Naive thymus-derived CD8-positive, alpha-beta T cell (primary cell): ENCODE measurements around the gene HOXD11. TPM values are rescaled to one million over a fixed set of nuclear protein-coding genes. Genes with fewer than 3 reads are reported as not detected.

Source experiments
- microRNA-seq: library from miRNA; unstranded; fragments of <30 nt; microRNA quantifications from one replicate; pipeline ENCODE4 v1.2.0, GENCODE V29; 2022; ENCODE audit warnings: borderline microRNAs expressed
- polyA plus RNA-seq, 3 donors: library from polyadenylated mRNA; unstranded; fragments of 300-500 nt; fragmentation: Illumina TruSeq; gene quantifications; one replicate each; pipeline ENCODE4 v1.2.3, GENCODE V29; 2021
- total RNA-seq, 8 experiments: library from RNA in 2 of 8; stranded (reverse) in 2 of 8; gene quantifications; one replicate each; pipeline ENCODE4 v1.2.3 and lab custom pipeline; 2021 to 2026

Gene HOXD11
- total and polyA plus RNA-seq, 5 experiments from 2014 or later, result not detected

Small RNA genes within 50 kb of the gene (microRNA-seq; reads per million reads assigned to microRNA genes)
- gene MIR10B, result 2.4 reads per million

Other genes starting within 250 kb of the HOXD11 start
- 10 to 100 TPM; 28.1 to 29.3 TPM for gene LNPK, start 105.0 kb upstream of the HOXD11 start, total RNA-seq
- 10 to 100 TPM; 12.1 to 19.5 (median 13.5) TPM for gene LNPK, start 105.0 kb upstream of the HOXD11 start, polyA plus RNA-seq
- not detected for gene EVX2, start 23.3 kb upstream of the HOXD11 start, total RNA-seq
- gene EVX2, start 23.3 kb upstream of the HOXD11 start, polyA plus RNA-seq, result not detected
- not detected for gene HOXD13, start 14.6 kb upstream of the HOXD11 start, total RNA-seq
- gene HOXD13, start 14.6 kb upstream of the HOXD11 start, polyA plus RNA-seq, result not detected
- gene HOXD12, start 7.5 kb upstream of the HOXD11 start, total RNA-seq, result not detected
- not detected for gene HOXD12, start 7.5 kb upstream of the HOXD11 start, polyA plus RNA-seq
- gene HOXD10, start 9.5 kb downstream of the HOXD11 start, total RNA-seq, result not detected
- gene HOXD10, start 9.5 kb downstream of the HOXD11 start, polyA plus RNA-seq, result not detected
- gene HOXD9, start 15.4 kb downstream of the HOXD11 start, total RNA-seq, result not detected
- not detected for gene HOXD9, start 15.4 kb downstream of the HOXD11 start, polyA plus RNA-seq
- not detected for gene HOXD8, start 22.4 kb downstream of the HOXD11 start, total RNA-seq
- not detected for gene HOXD8, start 22.4 kb downstream of the HOXD11 start, polyA plus RNA-seq
- not detected for gene HOXD4, start 44.3 kb downstream of the HOXD11 start, total RNA-seq
- not detected for gene HOXD4, start 44.3 kb downstream of the HOXD11 start, polyA plus RNA-seq
- not detected for gene HOXD3, start 50.0 kb downstream of the HOXD11 start, total RNA-seq
- not detected for gene HOXD3, start 50.0 kb downstream of the HOXD11 start, polyA plus RNA-seq
- not detected for gene HOXD1, start 81.4 kb downstream of the HOXD11 start, total RNA-seq
- not detected for gene HOXD1, start 81.4 kb downstream of the HOXD11 start, polyA plus RNA-seq
- gene MTX2, start 162.2 kb downstream of the HOXD11 start, total RNA-seq, result 10 to 100 TPM in 1 of 2 experiments, 1 to 10 TPM in 1; 8.3 to 11.3 TPM
- 10 to 100 TPM; 16.5 to 20.0 (median 19.2) TPM for gene MTX2, start 162.2 kb downstream of the HOXD11 start, polyA plus RNA-seq